Measurements from ENCODE around the gene CCBE1.

GRCh38 chr18:59498506-59499086 lies 198.6 kb downstream of the CCBE1 start:
- TF ChIP-seq CTCF (IDR thresholded peaks at IDR 0.05; ENCODE audit: insufficient read depth, low read depth, low read length) = no peak
- no peak for TF ChIP-seq EZH2 (IDR thresholded peaks at IDR 0.05; ENCODE audit: insufficient read depth, low read length)
